ENCODE data around the gene ALKBH1. TPM values are rescaled to one million over a fixed set of nuclear protein-coding genes. Genes with fewer than 3 reads are reported as not detected.

Gene ALKBH1
- total and polyA plus RNA-seq, 2 donors (not counting 1 experiment from before 2014, with no cell fraction given), result 8.8 to 21.8 TPM

DNA sequence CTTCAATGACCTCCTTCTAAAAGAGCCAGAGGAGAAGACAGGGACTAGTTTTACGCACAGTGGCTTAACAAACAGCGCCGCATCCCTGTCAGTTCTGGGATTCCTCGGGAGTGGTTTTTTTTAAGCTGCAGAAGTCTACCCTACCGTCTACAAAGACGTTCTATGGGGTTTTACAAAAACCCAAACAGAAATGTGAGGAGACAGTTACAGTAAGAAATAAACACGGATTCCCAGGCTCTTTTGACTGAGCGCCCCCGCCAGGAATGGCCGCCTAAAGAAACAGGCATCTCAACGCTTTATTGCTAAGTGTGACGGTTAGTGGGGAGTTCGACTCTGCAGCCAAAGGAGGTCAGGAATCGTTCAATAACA lies 484 bp downstream of the ALKBH1 start:
- Histone ChIP-seq H3K79me2 (ENCODE audit: control insufficient read depth, insufficient read depth, low read length) (peaks cover 96% of the 10 kb centered on the region), H2AFZ (ENCODE audit: insufficient read depth, low read depth, low read length, poor library complexity, severe bottlenecking) (peak overlapping the region; percentile 97), H3K27ac (ENCODE audit: low read length in 2 of 2) (peak overlapping the region in 1 of 2 donors; percentile 75), H3K27me3 (replicated peaks in 1 of 4; ENCODE audit: control extremely low read depth in 1 of 4, control insufficient read depth in 3 of 4, insufficient read depth in 4 of 4, low read length in 3 of 4) (no peaks in the 10 kb centered on the region), H3K4me1 (ENCODE audit: control insufficient read depth in 2 of 2, insufficient read depth in 2 of 2, low read length in 2 of 2) (peaks cover 22 to 32% of the 10 kb centered on the region in 2 donors), H3K4me3 (ENCODE audit: control extremely low read depth in 1 of 5, extremely low read depth in 1 of 5, insufficient read depth in 1 of 5, low read depth in 2 of 5, low read length in 4 of 5) (peak overlapping the region; percentile 82 to 98 (median 92)), H3K9ac (ENCODE audit: low read length) (peak overlapping the region; percentile 93), H3K4me2 (replicated peaks; ENCODE audit: low read depth, low read length, poor library complexity, severe bottlenecking) (peak overlapping the region; percentile 85), H3K9me3 (ENCODE audit: control extremely low read depth in 1 of 3, control insufficient read depth in 2 of 3, insufficient read depth in 1 of 3, low read length in 2 of 3) (no peaks in the 10 kb centered on the region), H3K36me3 (replicated peaks in 1 of 2; ENCODE audit: control extremely low read depth in 1 of 2, control insufficient read depth in 1 of 2, extremely low read depth in 1 of 2, insufficient read depth in 2 of 2, low read length in 1 of 2) (peaks cover 5 to 33% of the 10 kb centered on the region in 2 experiments), H4K20me1 (ENCODE audit: control insufficient read depth, insufficient read depth, low read length, poor library complexity, severe bottlenecking) (peaks cover 6% of the 10 kb centered on the region)
- Mint-ChIP-seq H3K27me3 (no peaks in the 10 kb centered on the region), H3K9me3 (ENCODE audit: insufficient read depth) (no peaks in the 10 kb centered on the region), H3K27ac (peak overlapping the region; percentile 91), H3K4me3 (peak overlapping the region; percentile 94), H3K4me1 (peaks cover 37% of the 10 kb centered on the region)
- intact Hi-C loops (cut with micrococcal nuclease), result loop anchor here (5.0 kb wide), 2 partner anchors 115 to 585 kb away; no protein-coding TSS in a partner anchor
- WGBS (ENCODE audit: insufficient coverage), result 1% methylated on average over 8 of the region's 14 CpGs
- CTCF ChIA-PET, result interaction anchor here (2.0 kb wide), 1 partner anchor 248 kb away, joined by 9 read pairs; no protein-coding TSS in a partner anchor
- TF ChIP-seq CTCF (IDR thresholded peaks at IDR 0.05) (no peak), EZH2 (IDR thresholded peaks at IDR 0.05; ENCODE audit: borderline replicate concordance, insufficient read depth, low read depth, low read length, poor library complexity, severe bottlenecking) (no peak)
- DNase-seq (no peak), ATAC-seq (ENCODE audit: low read depth) (peak; percentile 6)
- POLR2A ChIA-PET, result no interaction called here

GRCh38 chr14:77691259-77691658 lies 16.6 kb downstream of the ALKBH1 start:
- no peak overlapping the region for H2AFZ ChIP-seq (ENCODE audit: insufficient read depth, low read depth, low read length, poor library complexity, severe bottlenecking)
- ATAC-seq (ENCODE audit: low read depth) (no peak), DNase-seq (no peak)
- H3K27ac ChIP-seq (ENCODE audit: low read length in 2 of 2), result no peak overlapping the region
- intact Hi-C loops (cut with micrococcal nuclease), result no loop called here
- no peaks in the 10 kb centered on the region for H3K27me3 ChIP-seq (replicated peaks in 1 of 4; ENCODE audit: control extremely low read depth in 1 of 4, control insufficient read depth in 3 of 4, insufficient read depth in 4 of 4, low read length in 3 of 4)
- no peaks in the 10 kb centered on the region for H3K9me3 ChIP-seq (ENCODE audit: control extremely low read depth in 1 of 3, control insufficient read depth in 2 of 3, insufficient read depth in 1 of 3, low read length in 2 of 3)
- CTCF ChIA-PET, result no interaction called here
- TF ChIP-seq EZH2 (IDR thresholded peaks at IDR 0.05; ENCODE audit: borderline replicate concordance, insufficient read depth, low read depth, low read length, poor library complexity, severe bottlenecking), result no peak
- TF ChIP-seq CTCF (IDR thresholded peaks at IDR 0.05), result no peak
- POLR2A ChIA-PET, result no interaction called here
- Mint-ChIP-seq H3K4me1 (no peaks in the 10 kb centered on the region), H3K27me3 (no peaks in the 10 kb centered on the region), H3K27ac (no peak overlapping the region), H3K9me3 (ENCODE audit: insufficient read depth) (no peaks in the 10 kb centered on the region), H3K4me3 (no peak overlapping the region)
- H3K4me2 ChIP-seq (replicated peaks; ENCODE audit: low read depth, low read length, poor library complexity, severe bottlenecking), result no peak overlapping the region
- peaks cover 5 to 50% of the 10 kb centered on the region in 2 experiments for H3K36me3 ChIP-seq (replicated peaks in 1 of 2; ENCODE audit: control extremely low read depth in 1 of 2, control insufficient read depth in 1 of 2, extremely low read depth in 1 of 2, insufficient read depth in 2 of 2, low read length in 1 of 2)
- no peak overlapping the region for H3K9ac ChIP-seq (ENCODE audit: low read length)
- peaks cover 5% of the 10 kb centered on the region for H3K79me2 ChIP-seq (ENCODE audit: control insufficient read depth, insufficient read depth, low read length)
- WGBS (ENCODE audit: insufficient coverage), result 100% methylated on average over 2 of the region's 2 CpGs
- no peaks in the 10 kb centered on the region for H3K4me1 ChIP-seq (ENCODE audit: control insufficient read depth in 2 of 2, insufficient read depth in 2 of 2, low read length in 2 of 2)
- H3K4me3 ChIP-seq (ENCODE audit: control extremely low read depth in 1 of 5, extremely low read depth in 1 of 5, insufficient read depth in 1 of 5, low read depth in 2 of 5, low read length in 4 of 5), result no peak overlapping the region
- H4K20me1 ChIP-seq (ENCODE audit: control insufficient read depth, insufficient read depth, low read length, poor library complexity, severe bottlenecking), result peaks cover 20% of the 10 kb centered on the region
